Body of pancreas (tissue), 4 donors: Measurements from ENCODE around the gene YARS2. TPM values are rescaled to one million over a fixed set of nuclear protein-coding genes. Genes with fewer than 3 reads are reported as not detected.

Experiments used
- ATAC-seq: fragments of 150-250 bp; one replicate; pipeline ENCODE4 v1.9.1; 2016
- DNase-seq, 4 donors: peaks; one replicate each; pipeline ENCODE4 v3.0.0-alpha.2; 2019
- H3K27ac ChIP-seq, 4 donors: fragments of 200-600 bp; sonication (generic); 1 replicate in 3 of 4; 2 replicates in 1 of 4; pipeline versions ENCODE4 v1.5.1 to v1.6.1; 2016 to 2019; ENCODE audit warnings: mild to moderate bottlenecking in 1 of 4, mixed read lengths in 1 of 4, moderate library complexity in 1 of 4
- H3K27me3 ChIP-seq, 2 donors: fragments of 200-600 bp; sonication (generic); one replicate each; pipeline ENCODE4 v1.6.0; 2016; ENCODE audit warnings: mild to moderate bottlenecking in 1 of 2
- H3K36me3 ChIP-seq, 2 donors: fragments of 200-600 bp; sonication (generic); replicated peaks in 1 of 2; 2 replicates each; pipeline ENCODE4 v1.5.1; 2016; ENCODE audit warnings: low read depth in 2 of 2; ENCODE audit not compliant: insufficient read depth in 1 of 2
- H3K4me1 ChIP-seq: fragments of 200-600 bp; sonication (generic); one replicate; pipeline ENCODE4 v1.6.0; 2016
- H3K4me3 ChIP-seq, 2 donors: fragments of 200-600 bp; sonication (generic); 1 replicate in 1 of 2; 2 replicates in 1 of 2; pipeline ENCODE4 v1.5.1; 2016 to 2019
- H3K9me3 ChIP-seq, 3 donors: fragments of 200-600 bp; sonication (generic); 1 replicate in 2 of 3; 2 replicates in 1 of 3; pipeline ENCODE4 v1.5.1; 2016
- CTCF ChIP-seq, 7 experiments: fragments of 450-650 bp in 4 of 7; fragments of 200-600 bp in 3 of 7; sonication (generic) in 3 of 7; IDR thresholded peaks; one replicate each; pipeline ENCODE4 v1.5.1; 2016 to 2019; ENCODE audit warnings: antibody characterized with exemption in 7 of 7
- POLR2A ChIP-seq, 3 donors: fragments of 450-650 bp; IDR thresholded peaks; one replicate each; pipeline ENCODE4 v1.6.1; 2016; ENCODE audit warnings: antibody characterized with exemption in 3 of 3, mild to moderate bottlenecking in 2 of 3
- WGBS, 2 donors: methylation state at CpG; one replicate each; pipeline ENCODE4 v1.1.5; 2017; 5-methylcytosine and 5-hydroxymethylcytosine counted together
- intact Hi-C: fragments of 100-400 bp; cut with DNase I; formaldehyde crosslinking; loops from one replicate; pipeline ENCODE4 v1.15.1; 2023
- total RNA-seq, 2 donors: library from RNA; depleted of rRNA; stranded (reverse); fragments of >200 nt; gene quantifications; one replicate each; pipeline ENCODE4 v1.1.0, GENCODE V29; 2016

YARS2 gene
- 10 to 100 TPM in 1 of 2 donors, 1 to 10 TPM in 1; 8.6 to 16.9 TPM for total RNA-seq

- Histone ChIP-seq H3K27ac (peak within 1 kb of the TSS; percentile 65 to 92 (median 80)), H3K9me3 (no peaks in the 10 kb centered on the region), H3K36me3 (peaks cover 0 to 6% of the 10 kb centered on the region in 2 donors), H3K27me3 (no peaks in the 10 kb centered on the region), H3K4me3 (peak within 1 kb of the TSS; percentile 86 to 98), H3K4me1 (peaks cover 21% of the 10 kb centered on the region)
- TF ChIP-seq POLR2A (IDR thresholded peaks at IDR 0.05) (peak; percentile 39 to 88 (median 82)), CTCF (IDR thresholded peaks at IDR 0.05) (peak; percentile 54 to 96 (median 91))
- 0 to 1% methylated on average over 21 to 39 of the region's 39 CpGs for WGBS, 2 donors
- ATAC-seq (peak; percentile 99), DNase-seq (peak; percentile 95 to 98 (median 98))
- intact Hi-C loops: loop anchor here (5.0 kb wide), 1 partner anchor 161 kb away; no protein-coding TSS in a partner anchor
Measured at GRCh38 chr12:32755654-32756475, at the start of gene YARS2. YARS2 (minus strand) TSS chr12:32755897; CDS start chr12:32755874, 23 bp downstream.

GRCh38 chr12:32804301-32804700 is 48.6 kb upstream of the YARS2 start:
- no peak for ATAC-seq
- Histone ChIP-seq H3K27ac (no peak overlapping the region), H3K27me3 (no peaks in the 10 kb centered on the region), H3K4me1 (no peaks in the 10 kb centered on the region), H3K36me3 (no peaks in the 10 kb centered on the region), H3K9me3 (no peaks in the 10 kb centered on the region), H3K4me3 (no peak overlapping the region)
- WGBS, 2 donors: 87 to 92% methylated on average over 3 of the region's 3 CpGs
- intact Hi-C loops: no loop called here
- DNase-seq: no peak
- TF ChIP-seq POLR2A (IDR thresholded peaks at IDR 0.05) (no peak), CTCF (IDR thresholded peaks at IDR 0.05) (no peak)

DNA sequence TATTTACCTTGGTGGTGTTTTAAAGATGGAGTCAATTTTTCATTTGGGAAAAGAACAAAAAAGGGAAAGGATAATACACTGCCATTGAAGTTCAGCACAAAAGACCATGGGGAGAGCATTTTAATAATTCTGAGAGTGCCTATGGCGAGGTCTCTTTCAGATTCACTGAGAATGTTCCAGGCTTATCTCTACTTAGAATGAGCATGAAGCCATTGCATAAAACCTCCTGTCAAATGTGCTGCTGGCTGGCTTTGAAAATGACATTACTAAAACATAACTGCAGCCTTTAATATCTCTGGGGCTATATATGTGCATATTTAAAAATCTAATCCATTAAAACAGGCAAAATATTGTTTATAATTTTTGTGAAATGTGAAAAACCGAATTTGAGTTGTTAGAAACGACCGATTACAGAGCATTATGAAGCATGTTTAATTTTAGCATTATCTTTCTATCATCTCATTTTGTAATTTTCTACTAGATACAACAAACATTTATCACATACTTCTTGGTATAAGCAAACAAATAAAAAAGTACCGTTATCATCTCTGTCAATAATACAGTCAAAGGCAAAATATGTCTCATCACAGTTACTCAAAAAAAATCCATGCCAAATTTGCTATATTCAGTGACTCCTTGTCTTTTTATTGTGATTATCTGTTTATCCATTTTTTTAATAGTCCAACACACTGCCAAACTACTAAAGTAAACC is 45.7 kb upstream of the YARS2 start:
- DNase-seq (no peak), ATAC-seq (no peak)
- Histone ChIP-seq H3K4me1 (no peaks in the 10 kb centered on the region), H3K4me3 (no peak overlapping the region), H3K27ac (no peak overlapping the region), H3K36me3 (no peaks in the 10 kb centered on the region), H3K9me3 (no peaks in the 10 kb centered on the region), H3K27me3 (no peaks in the 10 kb centered on the region)
- intact Hi-C loops: no loop called here
- WGBS, 2 donors: 80 to 81% methylated on average over 5 of the region's 5 CpGs
- no peak for TF ChIP-seq CTCF (IDR thresholded peaks at IDR 0.05)

DNA sequence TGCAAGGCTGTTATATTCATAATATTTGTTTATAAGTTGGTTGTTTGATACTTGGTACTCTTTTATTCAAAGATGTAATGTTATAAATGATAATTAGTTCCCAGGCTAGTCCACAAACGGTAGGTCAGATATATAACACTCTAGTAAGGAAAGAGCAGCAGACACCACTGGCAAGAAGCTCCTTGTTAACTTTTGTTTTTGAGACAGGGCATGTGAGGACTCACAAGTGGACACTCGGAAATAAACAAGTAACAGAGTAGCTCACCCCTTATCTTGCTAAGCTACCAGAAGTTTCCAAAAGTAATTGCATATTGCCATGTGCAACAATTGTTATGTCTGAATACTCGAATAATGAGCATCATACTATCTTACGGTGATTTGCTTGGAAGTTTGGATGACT is 38.6 kb upstream of the YARS2 start:
- ATAC-seq: no peak
- 61 to 71% methylated on average over 4 of the region's 4 CpGs for WGBS, 2 donors
- no peaks in the 10 kb centered on the region for H3K4me1 ChIP-seq
- H3K27me3 ChIP-seq: no peaks in the 10 kb centered on the region
- intact Hi-C loops: no loop called here
- no peak overlapping the region for H3K4me3 ChIP-seq
- no peaks in the 10 kb centered on the region for H3K9me3 ChIP-seq
- DNase-seq: no peak
- TF ChIP-seq CTCF (IDR thresholded peaks at IDR 0.05) (no peak), POLR2A (IDR thresholded peaks at IDR 0.05) (no peak)
- H3K36me3 ChIP-seq: peaks cover 0 to 8% of the 10 kb centered on the region in 2 donors
- H3K27ac ChIP-seq: no peak overlapping the region
